Measurements from ENCODE around the gene ZFPM1. TPM values are rescaled to one million over a fixed set of nuclear protein-coding genes. Genes with fewer than 3 reads are reported as not detected.
A peak's percentile ranks its signal among the peaks of the same experiment; 100 is the strongest.

The ZFPM1 gene
- total RNA-seq, 4 donors from 2014 or later, result 4.2 to 9.3 (median 5.1) TPM

DNA sequence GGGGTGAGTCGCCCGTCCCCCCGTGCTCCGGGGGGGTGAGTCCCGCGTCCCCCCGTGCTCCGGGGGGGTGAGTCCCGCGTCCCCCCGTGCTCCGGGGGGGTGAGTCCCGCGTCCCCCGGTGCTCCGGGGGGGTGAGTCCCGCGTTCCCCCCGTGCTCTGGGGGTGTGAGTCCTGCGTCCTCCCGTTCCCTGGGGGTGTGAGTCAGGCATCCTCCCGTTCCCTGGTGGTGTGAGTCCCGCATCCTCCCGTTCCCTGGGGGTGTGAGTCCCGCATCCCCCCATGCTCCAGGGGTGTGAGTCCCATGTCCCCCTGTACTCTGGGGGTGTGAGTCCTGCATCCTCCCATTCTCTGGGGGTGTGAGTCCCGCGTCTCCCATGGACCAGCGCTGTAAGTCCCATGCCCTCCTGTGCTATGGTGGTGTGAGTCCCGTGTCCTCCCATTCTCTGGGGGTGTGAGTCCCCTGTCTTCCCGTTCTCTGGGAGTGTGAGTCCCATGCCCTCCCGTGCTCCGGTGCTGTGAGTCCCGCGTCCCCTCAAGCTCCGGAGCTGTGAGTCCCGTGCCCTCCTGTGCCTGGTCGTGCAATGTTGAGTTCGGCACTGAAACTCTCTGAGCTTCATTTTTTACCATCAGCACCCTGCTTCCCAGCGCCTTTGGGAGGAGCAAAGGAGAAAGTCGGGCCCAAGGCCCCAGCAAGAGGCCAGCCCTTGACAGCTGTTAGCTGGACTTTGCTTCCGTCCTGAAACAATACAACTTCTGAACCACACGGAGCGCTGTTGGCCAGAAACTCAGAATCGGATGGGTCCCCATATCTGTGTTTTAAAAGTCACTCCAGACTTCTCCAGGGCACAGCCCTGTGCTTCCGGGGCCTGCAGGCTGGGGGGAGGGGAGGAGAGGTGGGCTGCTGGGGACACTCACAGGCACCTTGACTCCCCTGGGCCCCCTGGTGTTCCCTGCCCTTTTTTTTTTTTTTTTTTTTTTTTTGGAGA is 105.7 kb downstream of the ZFPM1 start:
- H3K4me3 ChIP-seq, result no peak overlapping the region
- no peak overlapping the region for H3K27ac ChIP-seq
- H3K9me3 ChIP-seq, result no peaks in the 10 kb centered on the region
- H3K4me1 ChIP-seq, result peaks cover 11% of the 10 kb centered on the region
- TF ChIP-seq, protein P1, sequence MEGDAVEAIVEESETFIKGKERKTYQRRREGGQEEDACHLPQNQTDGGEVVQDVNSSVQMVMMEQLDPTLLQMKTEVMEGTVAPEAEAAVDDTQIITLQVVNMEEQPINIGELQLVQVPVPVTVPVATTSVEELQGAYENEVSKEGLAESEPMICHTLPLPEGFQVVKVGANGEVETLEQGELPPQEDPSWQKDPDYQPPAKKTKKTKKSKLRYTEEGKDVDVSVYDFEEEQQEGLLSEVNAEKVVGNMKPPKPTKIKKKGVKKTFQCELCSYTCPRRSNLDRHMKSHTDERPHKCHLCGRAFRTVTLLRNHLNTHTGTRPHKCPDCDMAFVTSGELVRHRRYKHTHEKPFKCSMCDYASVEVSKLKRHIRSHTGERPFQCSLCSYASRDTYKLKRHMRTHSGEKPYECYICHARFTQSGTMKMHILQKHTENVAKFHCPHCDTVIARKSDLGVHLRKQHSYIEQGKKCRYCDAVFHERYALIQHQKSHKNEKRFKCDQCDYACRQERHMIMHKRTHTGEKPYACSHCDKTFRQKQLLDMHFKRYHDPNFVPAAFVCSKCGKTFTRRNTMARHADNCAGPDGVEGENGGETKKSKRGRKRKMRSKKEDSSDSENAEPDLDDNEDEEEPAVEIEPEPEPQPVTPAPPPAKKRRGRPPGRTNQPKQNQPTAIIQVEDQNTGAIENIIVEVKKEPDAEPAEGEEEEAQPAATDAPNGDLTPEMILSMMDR (IDR thresholded peaks at IDR 0.05), result peak; percentile 32 to 39
- no peak for TF ChIP-seq EP300 (IDR thresholded peaks at IDR 0.05)
- peaks cover 44% of the 10 kb centered on the region for H3K27me3 ChIP-seq
- no peaks in the 10 kb centered on the region for H3K36me3 ChIP-seq
- WGBS, result 56% methylated on average over 31 of the region's 45 CpGs
- no peak for DNase-seq (ENCODE audit: low spot score in 2 of 2)

DNA sequence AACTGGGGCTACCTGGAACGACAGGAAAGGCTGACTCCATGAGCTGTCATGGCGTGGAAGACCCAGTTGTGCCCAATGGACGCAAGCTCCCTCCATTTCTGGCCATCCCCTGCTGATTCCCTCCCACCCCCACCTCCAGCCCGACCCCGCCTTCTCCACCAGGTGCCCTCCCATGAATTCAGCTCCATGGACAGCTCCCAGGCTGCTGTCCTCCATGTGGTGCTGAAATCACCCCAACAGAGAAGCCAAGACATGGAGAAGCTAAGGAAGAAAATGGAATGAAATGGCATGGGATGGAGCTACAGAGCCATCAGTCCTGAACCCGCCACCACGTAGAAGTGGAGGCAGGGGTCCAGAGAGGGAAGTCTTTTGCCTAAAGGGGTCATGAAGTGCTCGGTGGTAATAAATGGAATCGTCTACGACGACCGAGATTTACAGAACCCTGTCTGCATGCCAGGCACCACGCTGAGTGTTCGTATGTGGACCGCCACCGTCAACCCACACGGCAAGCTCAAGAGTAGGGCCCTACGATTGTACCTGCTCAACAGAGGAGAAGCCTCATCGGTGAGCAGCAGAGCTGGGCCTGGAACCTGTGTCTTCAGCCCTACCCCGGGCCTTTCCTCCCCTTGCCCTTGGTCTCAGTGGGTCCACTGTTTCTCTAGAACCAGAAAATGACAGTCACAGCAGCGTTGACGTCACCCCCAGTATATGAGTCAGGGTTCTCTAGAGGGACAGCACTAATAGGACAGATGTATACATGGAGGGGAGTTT is 107.8 kb downstream of the ZFPM1 start:
- peaks cover 11% of the 10 kb centered on the region for H3K4me1 ChIP-seq
- peaks cover 29% of the 10 kb centered on the region for H3K27me3 ChIP-seq
- no peaks in the 10 kb centered on the region for H3K9me3 ChIP-seq
- H3K4me3 ChIP-seq, result no peak overlapping the region
- TF ChIP-seq EP300 (IDR thresholded peaks at IDR 0.05), result no peak
- TF ChIP-seq, protein P1 (IDR thresholded peaks at IDR 0.05), result no peak
- TF ChIP-seq POLR2AphosphoS5 (IDR thresholded peaks at IDR 0.05), result no peak
- TF ChIP-seq POLR2A (IDR thresholded peaks at IDR 0.05), result no peak
- WGBS, result 68% methylated on average over 22 of the region's 22 CpGs
- H3K36me3 ChIP-seq, result no peaks in the 10 kb centered on the region
- H3K27ac ChIP-seq, result no peak overlapping the region
- no peak for DNase-seq (ENCODE audit: low spot score in 2 of 2)

DNA sequence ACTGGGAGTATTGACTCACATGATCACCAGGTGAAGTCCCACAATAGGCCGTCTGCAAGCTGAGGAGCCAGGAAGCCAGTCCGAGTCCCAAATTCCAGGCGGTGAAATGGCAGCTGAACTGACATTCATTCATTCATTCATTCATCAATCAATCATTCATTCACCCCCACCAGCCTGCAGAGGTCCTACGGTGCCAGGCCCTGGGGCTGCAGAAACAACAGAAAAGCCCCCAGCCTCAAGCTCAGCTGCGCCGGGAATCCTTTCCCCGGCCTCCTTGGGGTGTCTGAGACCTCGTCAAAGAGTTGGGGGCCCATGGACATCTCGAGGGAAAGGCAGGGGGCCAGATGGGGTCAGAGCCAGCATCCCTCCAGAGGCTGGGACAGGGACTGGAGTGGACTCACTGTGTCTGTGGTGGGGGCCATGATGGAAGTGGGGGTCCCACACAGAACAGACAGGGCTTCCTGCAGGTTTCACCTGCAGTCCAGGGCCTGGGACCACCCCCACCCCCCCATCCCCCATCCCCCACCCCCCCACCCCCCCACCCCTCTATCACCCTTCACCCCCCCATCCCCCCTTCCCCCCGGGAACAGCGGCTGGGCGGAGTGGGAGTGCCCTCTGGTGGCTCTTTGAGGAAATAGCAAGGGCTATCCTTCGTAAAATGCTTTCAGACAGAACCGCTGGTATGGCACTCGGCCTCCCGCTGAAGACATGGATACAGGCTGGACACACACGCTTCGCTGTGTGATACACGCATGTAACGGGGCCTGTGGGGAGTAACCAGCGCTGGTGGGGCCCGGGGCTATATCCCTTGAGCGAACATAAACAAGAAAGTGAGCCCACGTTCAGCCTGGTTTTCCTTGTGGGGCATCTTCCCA is 108.6 kb downstream of the ZFPM1 start:
- Histone ChIP-seq H3K4me1 (peaks cover 11% of the 10 kb centered on the region), H3K36me3 (no peaks in the 10 kb centered on the region), H3K4me3 (peak overlapping the region; percentile 16), H3K9me3 (no peaks in the 10 kb centered on the region), H3K27ac (no peak overlapping the region), H3K27me3 (peaks cover 22% of the 10 kb centered on the region)
- no peak for TF ChIP-seq POLR2AphosphoS5 (IDR thresholded peaks at IDR 0.05)
- TF ChIP-seq POLR2A (IDR thresholded peaks at IDR 0.05), result no peak
- TF ChIP-seq, protein P1 (IDR thresholded peaks at IDR 0.05), result peak; percentile 22 to 63
- 29% methylated on average over 22 of the region's 24 CpGs for WGBS
- DNase-seq (ENCODE audit: low spot score in 2 of 2), result no peak

DNA sequence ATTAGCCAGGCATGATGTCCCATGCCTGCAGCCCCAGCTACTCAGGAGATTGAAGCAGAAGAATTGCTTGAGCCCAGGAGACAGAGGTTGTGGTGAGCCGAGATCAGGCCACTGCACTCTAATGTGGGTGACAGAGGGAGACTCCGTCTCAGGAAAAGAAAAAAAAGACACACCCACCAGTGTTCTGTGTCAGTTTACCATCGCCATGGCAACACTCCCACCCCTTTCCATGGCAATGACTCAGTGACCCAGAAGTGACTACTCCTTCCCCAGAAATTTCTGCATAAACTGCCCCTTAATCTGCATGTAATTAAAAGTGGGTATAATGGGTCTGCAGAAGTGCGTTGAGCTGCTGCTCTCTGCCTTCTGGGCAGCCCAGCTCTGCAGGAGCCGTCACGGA is 113.1 kb downstream of the ZFPM1 start:
- 60% methylated on average over 6 of the region's 6 CpGs for WGBS
- no peaks in the 10 kb centered on the region for H3K27me3 ChIP-seq
- TF ChIP-seq, protein P1 (IDR thresholded peaks at IDR 0.05), result no peak
- TF ChIP-seq POLR2A (IDR thresholded peaks at IDR 0.05), result no peak
- TF ChIP-seq POLR2AphosphoS5 (IDR thresholded peaks at IDR 0.05), result no peak
- no peak for TF ChIP-seq EP300 (IDR thresholded peaks at IDR 0.05)
- H3K4me1 ChIP-seq, result peaks cover 19% of the 10 kb centered on the region
- no peaks in the 10 kb centered on the region for H3K9me3 ChIP-seq
- H3K4me3 ChIP-seq, result no peak overlapping the region
- no peaks in the 10 kb centered on the region for H3K36me3 ChIP-seq
- no peak for DNase-seq (ENCODE audit: low spot score in 2 of 2)
- no peak overlapping the region for H3K27ac ChIP-seq

Data from suprapubic skin (tissue), 4 donors.